Left lung (tissue), 10 donors: ENCODE results near the gene ROBO1. TPM values are rescaled to one million over a fixed set of nuclear protein-coding genes. Genes with fewer than 3 reads are reported as not detected.

Experiments
- ATAC-seq: fragments of 200-7000 bp; cut with Tn5 transposase; one replicate; pipeline ENCODE4 v1.9.1; 2020; ENCODE audit warnings: moderate library complexity
- DNase-seq, 4 donors: peaks; one replicate each; pipeline ENCODE4 v3.0.0-alpha.2; 2013 to 2020
- H3K27ac ChIP-seq, 2 donors: fragments of 200-600 bp; sonication (generic) in 1 of 2; one replicate each; pipeline versions ENCODE4 v1.5.0 to v1.8.0; 2020 to 2021
- H3K27me3 ChIP-seq, 2 donors: fragments of 200-600 bp; sonication (generic) in 1 of 2; one replicate each; pipeline versions ENCODE4 v1.5.0 to v1.8.0; 2020 to 2021
- H3K36me3 ChIP-seq, 2 donors: fragments of 200-600 bp; sonication (generic) in 1 of 2; one replicate each; pipeline versions ENCODE4 v1.5.0 to v1.8.0; 2020 to 2021
- H3K4me1 ChIP-seq, 2 donors: fragments of 200-600 bp; one replicate each; pipeline ENCODE4 v1.8.0; 2021
- H3K4me3 ChIP-seq, 2 donors: fragments of 200-600 bp; sonication (generic) in 1 of 2; one replicate each; pipeline versions ENCODE4 v1.5.0 to v1.8.0; 2020 to 2021; ENCODE audit warnings: mild to moderate bottlenecking in 1 of 2
- H3K9me3 ChIP-seq, 2 donors: fragments of 200-600 bp; sonication (generic) in 1 of 2; one replicate each; pipeline versions ENCODE4 v1.5.0 to v1.8.0; 2020 to 2021
- intact Hi-C, 2 donors: fragments of 100-400 bp; cut with DNase I; formaldehyde crosslinking; loops; one replicate each; pipeline versions ENCODE4 v1.11.2 to v1.14.2; 2022
- polyA plus RNA-seq, 6 donors: library from polyadenylated mRNA; unstranded; fragments of 120-200 nt; gene quantifications; one replicate each; pipeline ENCODE4 v1.2.1, GENCODE V29; 2013; ENCODE audit not compliant: insufficient read length in 6 of 6
- total RNA-seq, 2 donors: library from RNA; stranded (reverse); fragmentation: NEBNext Ultra II Directional; extraction: Animal tissue kit (Norgen Biotek cat#: 25700); gene quantifications; one replicate each; pipeline ENCODE4 v1.2.1, GENCODE V29; 2021
- TF ChIP-seq, protein P1 (sequence below), 2 donors: fragments of 200-600 bp; sonication (generic) in 1 of 2; IDR thresholded peaks; one replicate each; pipeline versions ENCODE4 v1.5.0 to v1.8.0; 2021; ENCODE audit warnings: antibody characterized with exemption in 2 of 2
- donor health status: DM: no; HTN: yes; CAD: no.
- donor health status: DM: no; HTN: no; CAD: no.

The ROBO1 gene
- total and polyA plus RNA-seq, 8 donors, result 20.3 to 134 (median 102) TPM

DNA sequence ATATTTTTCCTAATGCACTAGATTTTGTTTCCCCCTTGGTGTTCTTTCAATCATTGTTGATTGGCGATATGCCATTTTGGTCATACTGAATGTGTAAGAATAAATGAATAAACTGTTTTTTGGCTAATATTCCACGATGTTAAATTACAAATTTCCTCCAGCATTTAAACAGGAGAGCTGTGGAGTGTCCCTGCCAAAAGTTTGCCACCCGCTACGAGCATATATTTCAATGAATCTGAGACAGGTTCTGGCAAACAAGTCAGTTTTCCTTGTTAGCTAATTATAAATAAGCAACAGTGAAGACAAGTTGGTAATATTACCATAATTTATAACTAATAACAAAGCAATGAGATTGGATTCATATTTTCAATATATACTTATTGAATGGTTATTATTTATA lies 777.6 kb downstream of the ROBO1 start:
- Histone ChIP-seq H3K4me1 (no peaks in the 10 kb centered on the region), H3K27me3 (no peaks in the 10 kb centered on the region), H3K36me3 (no peaks in the 10 kb centered on the region), H3K27ac (no peak overlapping the region), H3K9me3 (peaks cover 0 to 12% of the 10 kb centered on the region in 2 donors), H3K4me3 (no peak overlapping the region)
- ATAC-seq, result no peak
- TF ChIP-seq, protein P1, sequence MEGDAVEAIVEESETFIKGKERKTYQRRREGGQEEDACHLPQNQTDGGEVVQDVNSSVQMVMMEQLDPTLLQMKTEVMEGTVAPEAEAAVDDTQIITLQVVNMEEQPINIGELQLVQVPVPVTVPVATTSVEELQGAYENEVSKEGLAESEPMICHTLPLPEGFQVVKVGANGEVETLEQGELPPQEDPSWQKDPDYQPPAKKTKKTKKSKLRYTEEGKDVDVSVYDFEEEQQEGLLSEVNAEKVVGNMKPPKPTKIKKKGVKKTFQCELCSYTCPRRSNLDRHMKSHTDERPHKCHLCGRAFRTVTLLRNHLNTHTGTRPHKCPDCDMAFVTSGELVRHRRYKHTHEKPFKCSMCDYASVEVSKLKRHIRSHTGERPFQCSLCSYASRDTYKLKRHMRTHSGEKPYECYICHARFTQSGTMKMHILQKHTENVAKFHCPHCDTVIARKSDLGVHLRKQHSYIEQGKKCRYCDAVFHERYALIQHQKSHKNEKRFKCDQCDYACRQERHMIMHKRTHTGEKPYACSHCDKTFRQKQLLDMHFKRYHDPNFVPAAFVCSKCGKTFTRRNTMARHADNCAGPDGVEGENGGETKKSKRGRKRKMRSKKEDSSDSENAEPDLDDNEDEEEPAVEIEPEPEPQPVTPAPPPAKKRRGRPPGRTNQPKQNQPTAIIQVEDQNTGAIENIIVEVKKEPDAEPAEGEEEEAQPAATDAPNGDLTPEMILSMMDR (IDR thresholded peaks at IDR 0.05), result no peak
- no peak for DNase-seq
- intact Hi-C loops, result no loop called here

DNA sequence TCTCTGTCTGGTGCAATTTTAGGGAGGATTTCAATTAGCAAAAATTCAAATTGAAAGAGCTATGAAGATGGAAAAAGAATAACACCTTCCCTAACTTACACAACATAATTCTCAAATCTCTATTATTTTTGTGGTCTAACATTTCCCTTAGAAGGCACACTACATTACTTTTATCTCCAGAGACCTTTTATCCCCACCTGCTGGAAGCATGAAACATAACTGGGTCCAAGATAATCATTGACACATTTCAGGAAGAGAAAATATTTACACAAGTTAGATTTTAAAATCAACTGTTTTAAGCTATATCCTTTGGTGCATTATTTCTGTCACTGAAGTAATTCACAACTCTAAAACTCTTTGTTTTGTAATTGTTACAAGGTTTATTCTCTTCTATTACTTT lies 779.5 kb downstream of the ROBO1 start:
- intact Hi-C loops, result no loop called here
- Histone ChIP-seq H3K36me3 (no peaks in the 10 kb centered on the region), H3K27me3 (no peaks in the 10 kb centered on the region), H3K27ac (no peak overlapping the region), H3K4me1 (no peaks in the 10 kb centered on the region), H3K9me3 (peaks cover 0 to 12% of the 10 kb centered on the region in 2 donors), H3K4me3 (no peak overlapping the region)
- TF ChIP-seq, protein P1 (IDR thresholded peaks at IDR 0.05), result no peak
- no peak for DNase-seq
- ATAC-seq, result peak; percentile 56

DNA sequence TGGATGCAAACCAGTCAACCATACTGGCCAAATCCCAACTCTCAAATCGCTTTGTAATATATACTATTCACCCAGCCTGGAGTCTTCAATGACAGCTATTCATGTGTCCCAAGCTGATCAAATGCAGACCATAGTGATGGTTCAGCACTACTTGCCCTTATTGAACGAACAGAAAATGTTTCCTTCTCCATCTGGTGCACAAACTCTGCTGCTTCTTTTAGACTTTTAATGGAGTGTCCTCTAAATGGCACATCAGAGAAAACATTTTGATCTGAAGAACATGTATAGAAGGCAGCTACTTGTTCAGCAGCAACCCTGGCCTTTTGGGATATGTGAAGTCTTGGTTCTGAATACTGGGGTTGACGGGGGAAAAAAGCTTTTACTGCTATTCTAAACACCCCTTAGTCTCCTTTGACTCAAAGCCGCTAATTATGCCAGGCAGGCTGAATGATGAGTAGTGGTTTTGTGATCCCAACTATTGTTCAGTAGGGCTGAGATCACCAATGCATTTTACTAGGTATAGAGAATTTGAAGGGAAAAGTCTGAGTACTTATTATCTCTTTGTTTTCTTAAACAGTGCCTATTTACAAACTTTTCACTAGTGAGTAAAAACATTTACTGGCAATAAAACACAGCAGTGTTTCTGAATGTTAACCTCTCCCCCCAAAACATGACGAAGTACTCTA lies 781.2 kb downstream of the ROBO1 start:
- Histone ChIP-seq H3K4me3 (no peak overlapping the region), H3K9me3 (peaks cover 0 to 4% of the 10 kb centered on the region in 2 donors), H3K27ac (no peak overlapping the region), H3K36me3 (no peaks in the 10 kb centered on the region), H3K27me3 (no peaks in the 10 kb centered on the region), H3K4me1 (no peaks in the 10 kb centered on the region)
- TF ChIP-seq, protein P1 (IDR thresholded peaks at IDR 0.05), result no peak
- DNase-seq (peak in 2 of 4 donors; percentile 57 to 75), ATAC-seq (no peak)
- intact Hi-C loops, result no loop called here

DNA sequence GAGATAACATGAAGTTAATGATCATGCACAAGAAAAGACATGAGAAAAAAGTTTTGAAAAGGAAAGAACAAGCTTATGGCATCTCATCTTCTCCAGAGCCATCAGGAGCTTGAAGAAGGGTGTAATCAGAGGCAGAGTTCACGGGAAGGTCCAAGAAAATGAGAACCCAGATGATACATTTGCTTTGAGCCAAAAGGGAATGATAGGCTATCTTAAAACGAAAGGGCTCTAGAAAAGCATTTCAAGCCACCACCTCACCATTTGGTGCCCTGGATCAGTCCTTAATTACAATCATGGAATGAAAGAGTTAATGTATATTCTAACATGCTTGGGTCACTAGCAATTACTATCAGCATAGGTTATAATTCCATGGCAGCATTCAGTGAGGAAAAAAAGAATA lies 781.8 kb downstream of the ROBO1 start:
- TF ChIP-seq, protein P1 (IDR thresholded peaks at IDR 0.05), result no peak
- no peak overlapping the region for H3K4me3 ChIP-seq
- H3K27me3 ChIP-seq, result no peaks in the 10 kb centered on the region
- H3K27ac ChIP-seq, result no peak overlapping the region
- H3K9me3 ChIP-seq, result no peaks in the 10 kb centered on the region
- H3K4me1 ChIP-seq, result no peaks in the 10 kb centered on the region
- intact Hi-C loops, result no loop called here
- DNase-seq, result peak in 2 of 4 donors; percentile 20 to 22
- H3K36me3 ChIP-seq, result no peaks in the 10 kb centered on the region
- ATAC-seq, result no peak

DNA sequence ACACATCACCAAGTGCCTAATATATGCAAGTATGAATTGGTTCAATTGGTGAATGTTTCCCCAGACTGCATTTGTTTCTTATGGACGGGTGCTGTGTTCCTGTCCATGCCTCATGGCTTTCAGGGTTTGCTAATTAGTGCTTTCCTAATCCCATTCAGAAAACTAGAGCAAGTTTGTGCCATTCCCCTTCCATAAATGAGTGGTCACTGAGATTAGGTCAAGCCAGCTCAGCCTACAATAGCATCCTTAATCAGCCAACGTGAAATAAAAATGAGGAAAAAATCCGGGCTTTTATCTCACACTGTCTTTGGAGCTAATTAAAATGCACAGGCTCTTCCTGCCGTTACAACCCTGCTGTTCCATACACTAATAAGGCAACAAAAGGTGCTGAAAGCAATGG lies 788.8 kb downstream of the ROBO1 start:
- Histone ChIP-seq H3K36me3 (no peaks in the 10 kb centered on the region), H3K27ac (no peak overlapping the region), H3K4me3 (no peak overlapping the region), H3K27me3 (no peaks in the 10 kb centered on the region), H3K4me1 (no peaks in the 10 kb centered on the region), H3K9me3 (no peaks in the 10 kb centered on the region)
- intact Hi-C loops, result no loop called here
- TF ChIP-seq, protein P1 (IDR thresholded peaks at IDR 0.05), result no peak
- ATAC-seq (no peak), DNase-seq (no peak)
